ENCODE measurements around the gene PLCB1.

DNA sequence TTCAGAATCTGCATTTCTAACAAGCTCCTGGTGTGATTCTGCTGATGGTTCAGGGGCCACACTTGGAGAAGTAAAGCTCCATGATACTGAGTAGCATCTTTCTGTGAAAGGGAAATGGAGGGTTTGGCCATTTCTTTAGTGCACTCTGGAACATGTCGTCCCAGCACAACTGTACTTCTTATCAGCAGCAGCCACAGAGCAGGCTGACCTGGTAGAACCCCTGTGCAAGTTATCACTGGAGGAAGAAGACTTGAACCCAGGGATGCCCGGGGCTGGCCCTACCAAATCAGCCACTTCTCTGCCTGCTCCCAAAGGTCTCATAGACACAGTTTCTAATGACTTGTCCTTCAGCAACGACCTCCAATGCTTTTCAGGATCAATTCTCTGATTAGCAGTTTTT, 582.1 kb downstream of the PLCB1 start:
- TF ChIP-seq GATA3 (IDR thresholded peaks at IDR 0.05; ENCODE audit: low read depth, low read length) (no peak), GATA2 (IDR thresholded peaks at IDR 0.05; ENCODE audit: low read depth, low read length) (no peak)
